Urinary bladder (tissue), 4 donors: Measurements from ENCODE around the gene OTOG. TPM values are rescaled to one million over a fixed set of nuclear protein-coding genes. Genes with fewer than 3 reads are reported as not detected.

Experiments
- DNase-seq: peaks from one replicate; pipeline ENCODE4 v3.0.0-alpha.2; 2015; ENCODE audit errors: extremely low spot score
- H3K27ac ChIP-seq: one replicate; pipeline ENCODE4 v1.5.1; 2013; ENCODE audit warnings: low read depth, mild to moderate bottlenecking, moderate library complexity
- H3K36me3 ChIP-seq: one replicate; pipeline ENCODE4 v1.6.1; 2013; ENCODE audit warnings: mild to moderate bottlenecking, moderate library complexity; ENCODE audit not compliant: insufficient read depth
- H3K4me1 ChIP-seq: one replicate; pipeline ENCODE4 v1.6.1; 2013; ENCODE audit warnings: mild to moderate bottlenecking, moderate library complexity; ENCODE audit not compliant: insufficient read depth
- H3K4me3 ChIP-seq: one replicate; pipeline ENCODE4 v1.5.1; 2013; ENCODE audit warnings: low read depth, low read length
- WGBS: extraction: QIAGEN DNeasy Blood & Tissue Kit; methylation state at CpG from one replicate; pipeline ENCODE4 v1.1.7; 2013; 5-methylcytosine and 5-hydroxymethylcytosine counted together
- polyA plus RNA-seq: library from polyadenylated mRNA; stranded (reverse); fragments of 200-250 nt; gene quantifications from one replicate; pipeline ENCODE4 v1.2.3, GENCODE V29; 2013
- total RNA-seq: library from RNA; depleted of rRNA; stranded (reverse); fragments of >200 nt; gene quantifications from one replicate; pipeline ENCODE4 v1.2.3, GENCODE V29; 2014
- donor health status: healthy with polysubstance abuse.
- donor health status: healthy.

Gene OTOG
- total and polyA plus RNA-seq, 2 donors: 0.05 TPM; not detected in 1

DNA sequence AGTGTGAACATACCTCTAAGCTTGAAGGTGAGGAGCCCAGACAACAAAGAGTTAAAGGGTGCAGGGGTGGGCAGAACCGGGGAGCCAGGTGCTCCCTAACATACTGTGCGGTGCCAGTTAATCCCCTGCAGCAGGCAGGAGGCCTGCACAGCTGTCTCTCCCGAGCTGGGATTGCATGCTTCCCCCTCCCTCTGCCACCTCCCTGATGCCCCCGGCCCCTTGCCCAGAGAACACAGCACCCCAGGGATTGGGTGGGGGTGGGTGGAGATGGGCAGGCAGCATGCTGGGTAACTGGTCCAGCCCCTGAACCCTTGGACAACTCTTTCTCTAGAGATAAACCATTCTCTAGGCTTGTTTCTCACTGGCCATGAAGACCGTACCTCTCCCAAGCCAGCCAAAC lies 104.6 kb downstream of the OTOG start:
- 28% methylated on average over 5 of the region's 5 CpGs for WGBS
- no peak for DNase-seq
- H3K4me3 ChIP-seq: no peak overlapping the region

DNA sequence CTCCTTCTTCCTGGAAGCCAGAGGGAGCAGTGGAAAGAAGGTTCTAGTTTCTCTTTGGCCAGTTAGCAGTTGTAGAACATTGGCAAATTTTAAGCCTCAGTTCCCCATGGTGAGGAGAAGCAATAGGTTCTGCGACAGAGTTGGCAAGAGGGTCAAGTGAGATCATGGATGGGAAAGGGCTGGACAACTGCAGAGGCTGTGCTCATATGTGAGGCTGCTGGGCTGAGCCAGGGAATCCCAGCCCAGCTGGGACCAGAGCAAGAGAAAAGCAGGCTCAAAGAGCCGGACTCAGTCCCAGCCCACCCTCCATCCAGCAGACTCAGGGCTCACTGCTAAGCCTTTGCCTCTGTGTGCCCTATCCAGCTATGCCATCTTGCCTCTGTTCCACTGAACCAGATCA lies 105.5 kb downstream of the OTOG start:
- DNase-seq: no peak
- Histone ChIP-seq H3K27ac (no peak overlapping the region), H3K4me1 (no peaks in the 10 kb centered on the region), H3K36me3 (no peaks in the 10 kb centered on the region), H3K4me3 (no peak overlapping the region)
- WGBS: 64% methylated on average over 2 of the region's 2 CpGs

More for the DNA sequence above, 104.6 kb downstream of the OTOG start:
- H3K4me1 ChIP-seq: no peaks in the 10 kb centered on the region
- no peak overlapping the region for H3K27ac ChIP-seq
- H3K36me3 ChIP-seq: no peaks in the 10 kb centered on the region

- Histone ChIP-seq H3K4me1 (no peaks in the 10 kb centered on the region), H3K27ac (no peak overlapping the region), H3K4me3 (no peak overlapping the region), H3K36me3 (no peaks in the 10 kb centered on the region)
- DNase-seq: no peak
- WGBS: 40% methylated on average over 10 of the region's 10 CpGs
These were observed 106.6 kb downstream of the OTOG start for GRCh38 chr11:17653611-17654010.

- no peak for DNase-seq
- 72% methylated on average over 2 of the region's 2 CpGs for WGBS
- Histone ChIP-seq H3K27ac (no peak overlapping the region), H3K36me3 (no peaks in the 10 kb centered on the region), H3K4me3 (no peak overlapping the region), H3K4me1 (no peaks in the 10 kb centered on the region)
These were observed 108.6 kb downstream of the OTOG start for GRCh38 chr11:17655682-17656081.

GRCh38 chr11:17658211-17658610 lies 111.2 kb downstream of the OTOG start:
- Histone ChIP-seq H3K27ac (no peak overlapping the region), H3K4me1 (no peaks in the 10 kb centered on the region), H3K4me3 (no peak overlapping the region), H3K36me3 (no peaks in the 10 kb centered on the region)
- DNase-seq: no peak

DNA sequence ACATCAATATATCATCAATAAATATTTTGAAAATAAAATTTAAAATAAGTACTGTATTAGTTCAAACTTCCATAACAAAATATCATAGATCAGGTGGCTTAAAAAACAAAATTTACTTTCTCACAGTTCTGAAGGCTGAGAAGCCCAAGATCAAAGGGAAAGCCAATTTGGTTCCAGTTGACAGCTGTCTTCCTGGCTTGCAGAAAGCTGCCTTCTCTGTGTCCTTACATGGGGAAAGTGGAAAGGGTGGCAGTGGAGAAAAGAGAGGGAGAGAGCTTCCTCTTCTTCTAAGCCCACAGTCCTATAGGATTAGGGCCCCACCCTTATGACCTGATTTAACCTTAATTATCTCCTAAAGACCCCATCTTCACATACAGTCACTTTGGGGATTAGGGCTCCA lies 121.1 kb downstream of the OTOG start:
- Histone ChIP-seq H3K4me3 (no peak overlapping the region), H3K27ac (no peak overlapping the region)
- no peak for DNase-seq

DNA sequence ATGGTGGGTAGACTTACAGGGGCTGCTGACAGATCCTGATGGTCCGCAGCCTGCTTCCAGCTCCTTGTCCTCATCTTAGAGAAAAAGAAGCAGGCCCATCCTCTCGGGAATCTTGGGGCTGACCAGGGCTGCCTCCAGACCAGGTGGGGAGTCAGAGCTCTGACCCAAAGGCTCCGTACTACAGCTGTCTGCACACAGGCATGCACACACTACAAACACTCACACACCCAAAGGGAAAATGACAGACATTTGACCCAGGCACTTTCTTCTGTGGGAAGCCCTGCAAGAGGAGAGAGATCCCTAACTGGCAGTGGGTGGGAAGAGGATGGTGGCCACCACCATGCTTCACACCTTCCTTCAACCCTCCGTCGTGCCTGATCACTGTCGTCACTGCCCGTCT lies 125.4 kb downstream of the OTOG start:
- H3K27ac ChIP-seq: no peak overlapping the region
- no peak for DNase-seq
- no peaks in the 10 kb centered on the region for H3K4me1 ChIP-seq
- no peaks in the 10 kb centered on the region for H3K36me3 ChIP-seq
- WGBS: 77% methylated on average over 7 of the region's 7 CpGs
- no peak overlapping the region for H3K4me3 ChIP-seq

More for the DNA sequence above, 121.1 kb downstream of the OTOG start:
- Histone ChIP-seq H3K4me1 (no peaks in the 10 kb centered on the region), H3K36me3 (no peaks in the 10 kb centered on the region)

DNA sequence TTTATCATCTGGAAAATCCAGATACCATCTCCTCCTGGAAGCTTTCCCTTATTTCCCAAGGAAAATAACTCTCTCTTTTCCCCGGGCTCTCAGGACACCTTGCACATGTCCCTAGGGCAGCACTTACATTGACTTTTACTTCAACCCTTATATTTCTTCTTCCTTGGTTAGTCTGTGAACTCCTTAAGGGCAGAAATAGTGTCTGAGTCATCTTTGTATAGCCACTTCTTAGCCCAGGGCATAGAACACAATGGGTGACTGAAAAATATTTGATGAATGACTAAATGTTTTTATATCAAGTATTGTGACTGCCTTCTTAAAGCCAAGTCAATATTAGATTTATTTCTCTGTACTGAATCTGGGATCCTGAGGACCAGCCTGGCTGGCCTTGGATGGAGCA lies 126.9 kb downstream of the OTOG start:
- H3K4me1 ChIP-seq: no peaks in the 10 kb centered on the region
- H3K27ac ChIP-seq: no peak overlapping the region
- no peaks in the 10 kb centered on the region for H3K36me3 ChIP-seq
- 87% methylated on average over 1 of the region's 1 CpG for WGBS
- H3K4me3 ChIP-seq: no peak overlapping the region
- DNase-seq: no peak

DNA sequence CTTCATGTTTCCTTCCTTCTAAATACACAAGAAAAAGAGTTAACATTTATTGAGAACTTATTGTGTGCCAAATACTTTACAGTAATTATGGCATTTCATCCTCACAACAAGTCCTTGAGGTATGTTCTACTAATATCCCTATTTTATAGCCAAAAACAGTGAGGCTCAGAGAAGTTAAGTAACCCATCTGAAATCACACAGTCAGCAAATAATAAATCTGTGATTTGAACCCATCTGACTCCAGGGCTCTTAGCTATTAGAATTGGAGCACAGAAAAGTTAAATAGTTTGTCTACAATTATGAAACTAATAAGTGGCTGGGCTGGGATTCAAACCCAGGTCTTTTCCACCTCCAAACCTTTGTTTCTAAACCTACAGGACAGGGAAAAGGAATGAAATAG lies 135.8 kb downstream of the OTOG start:
- DNase-seq: no peak
- H3K4me3 ChIP-seq: no peak overlapping the region
- H3K4me1 ChIP-seq: no peaks in the 10 kb centered on the region
- H3K27ac ChIP-seq: no peak overlapping the region
- H3K36me3 ChIP-seq: no peaks in the 10 kb centered on the region

GRCh38 chr11:17683377-17684161 lies 136.5 kb downstream of the OTOG start:
- no peak overlapping the region for H3K27ac ChIP-seq
- H3K4me1 ChIP-seq: no peaks in the 10 kb centered on the region
- DNase-seq: no peak
- no peaks in the 10 kb centered on the region for H3K36me3 ChIP-seq
- 65% methylated on average over 12 of the region's 12 CpGs for WGBS
- no peak overlapping the region for H3K4me3 ChIP-seq

DNA sequence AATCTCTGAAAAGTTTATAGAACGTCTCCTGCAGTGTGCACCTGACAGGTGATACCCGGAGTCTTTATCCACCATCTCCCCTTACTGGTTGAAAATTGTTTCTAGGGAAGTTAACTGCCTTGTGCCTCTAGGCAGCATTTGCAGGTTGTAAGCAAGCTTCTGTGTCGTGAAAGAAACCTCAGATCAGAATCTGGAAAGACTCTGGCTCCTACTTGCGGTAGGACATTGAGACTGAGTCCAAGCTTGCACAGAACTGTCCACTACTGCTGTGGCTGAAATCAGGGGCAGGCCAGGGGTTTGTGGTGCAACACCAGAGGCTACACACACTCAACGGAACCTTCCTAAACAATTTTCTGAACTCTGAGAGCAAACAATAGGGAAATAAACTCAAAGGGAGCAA lies 137.5 kb downstream of the OTOG start:
- Histone ChIP-seq H3K36me3 (no peaks in the 10 kb centered on the region), H3K4me3 (no peak overlapping the region), H3K27ac (no peak overlapping the region), H3K4me1 (no peaks in the 10 kb centered on the region)
- no peak for DNase-seq
- 83% methylated on average over 5 of the region's 5 CpGs for WGBS

GRCh38 chr11:17686231-17686980 lies 139.3 kb downstream of the OTOG start:
- Histone ChIP-seq H3K27ac (no peak overlapping the region), H3K4me3 (no peak overlapping the region), H3K36me3 (no peaks in the 10 kb centered on the region), H3K4me1 (no peaks in the 10 kb centered on the region)
- 25% methylated on average over 8 of the region's 8 CpGs for WGBS
- DNase-seq: no peak

DNA sequence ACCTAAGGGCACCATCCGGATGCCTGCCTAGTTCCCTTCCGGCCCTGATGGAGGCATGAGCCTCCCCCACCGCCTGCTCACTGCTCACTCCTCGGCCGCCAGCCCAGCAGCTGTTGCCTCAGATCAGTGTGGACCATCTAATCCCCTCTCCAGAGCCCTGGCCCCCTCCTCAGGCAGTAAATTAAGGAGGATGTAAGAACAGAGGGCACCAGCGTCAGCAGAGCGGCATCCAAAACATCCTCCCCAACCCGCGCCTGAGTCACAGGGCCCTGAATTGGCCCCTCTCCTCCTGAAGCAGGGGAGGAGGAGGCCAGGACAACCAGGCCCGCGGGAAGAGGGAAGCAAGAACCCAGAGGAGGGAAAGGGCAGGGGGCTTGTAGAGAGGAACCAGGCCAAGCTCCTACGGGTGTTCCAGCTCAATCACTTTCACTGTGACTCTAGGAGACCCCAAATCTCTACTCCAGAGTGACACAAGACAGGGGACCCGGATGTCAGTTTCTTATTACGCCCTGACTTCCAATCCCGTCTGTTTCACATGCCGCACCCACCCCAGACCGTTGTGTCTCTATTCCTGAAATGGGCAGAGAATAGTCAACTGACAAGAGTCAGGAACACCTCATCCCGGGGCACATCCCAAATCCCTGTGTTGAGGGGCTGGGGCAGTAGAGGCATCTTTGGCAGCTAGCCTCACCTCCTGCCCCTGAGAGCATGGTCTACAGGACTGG lies 141.0 kb downstream of the OTOG start:
- H3K4me1 ChIP-seq: no peaks in the 10 kb centered on the region
- no peaks in the 10 kb centered on the region for H3K36me3 ChIP-seq
- no peak overlapping the region for H3K27ac ChIP-seq
- DNase-seq: no peak
- no peak overlapping the region for H3K4me3 ChIP-seq
- 77% methylated on average over 18 of the region's 18 CpGs for WGBS

DNA sequence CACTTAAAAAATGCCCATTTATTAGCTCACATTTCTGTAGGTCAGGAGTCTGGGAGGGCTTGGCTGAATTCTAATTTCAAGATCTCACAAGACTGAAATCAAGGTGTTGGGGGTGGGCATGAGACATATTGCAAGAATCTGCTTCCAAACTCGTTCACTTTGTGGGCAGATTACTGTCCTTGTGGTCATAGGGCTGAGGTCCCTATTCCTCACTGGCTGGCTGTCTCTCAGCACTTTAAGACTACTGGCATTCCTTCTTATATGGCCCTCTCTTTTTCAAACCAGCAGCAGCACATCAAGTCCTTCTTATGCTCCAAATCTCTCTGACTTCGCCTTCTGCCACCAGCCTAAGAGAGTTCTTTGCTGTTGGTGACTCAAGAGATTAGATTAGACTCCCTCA lies 144.5 kb downstream of the OTOG start:
- Histone ChIP-seq H3K27ac (no peak overlapping the region), H3K4me3 (no peak overlapping the region), H3K4me1 (no peaks in the 10 kb centered on the region), H3K36me3 (no peaks in the 10 kb centered on the region)
- no peak for DNase-seq
- WGBS: 46% methylated on average over 2 of the region's 2 CpGs
